ENCODE results near the gene APOO. TPM values are rescaled to one million over a fixed set of nuclear protein-coding genes. Genes with fewer than 3 reads are reported as not detected.

The APOO gene
- total and polyA plus RNA-seq, 2 of the 4 experiments (the other 2 are of a cell fraction): 9.0 to 14.2 TPM

GRCh38 chrX:23826216-23826615, 81.5 kb downstream of the APOO start:
- in situ Hi-C loops (cut with MboI; ENCODE audit: low sequenced_read_pairs): no loop called here
- no CpG with 5 or more reads among the region's 3 CpGs for WGBS, 2 experiments (ENCODE audit: extremely low coverage in 2 of 2, insufficient read length in 1 of 2)

More at GRCh38 chrX:23826216-23826615, 81.5 kb downstream of the APOO start:
- H4K91ac ChIP-seq (ENCODE audit: insufficient read depth, low read depth, low read length): no peak overlapping the region
- H2BK15ac ChIP-seq (ENCODE audit: low read depth, low read length): no peak overlapping the region
- H3K4ac ChIP-seq (ENCODE audit: low read depth, low read length): no peak overlapping the region
- no peak overlapping the region for H3K18ac ChIP-seq (ENCODE audit: low read depth, low read length)
- no peak overlapping the region for H2AK5ac ChIP-seq (ENCODE audit: low read depth, low read length)
- no peak for DNase-seq
- CTCF ChIA-PET: no interaction called here
- dilution Hi-C loops (cut with HindIII; ENCODE audit: low sequenced_read_pairs, unreplicated experiment): no loop called here
- TF ChIP-seq CHD1 (IDR thresholded peaks at IDR 0.05; ENCODE audit: low read depth, low read length) (no peak), BHLHE40 (IDR thresholded peaks at IDR 0.05; ENCODE audit: low read depth, low read length) (no peak), POLR2A (IDR thresholded peaks at IDR 0.05; ENCODE audit: low read depth, low read length) (no peak)
- no peaks in the 10 kb centered on the region for H3K27me3 ChIP-seq (ENCODE audit: control insufficient read depth, insufficient read depth, low read length)
- H2BK20ac ChIP-seq (ENCODE audit: low read depth, low read length): no peak overlapping the region
- H4K20me1 ChIP-seq (ENCODE audit: insufficient read depth, low read length): no peaks in the 10 kb centered on the region
- no peak overlapping the region for H3K4me3 ChIP-seq (ENCODE audit: insufficient read depth, low read depth, low read length)
- no peaks in the 10 kb centered on the region for H3K36me3 ChIP-seq (ENCODE audit: control insufficient read depth, insufficient read depth, low read length)
- no peak overlapping the region for H3K27ac ChIP-seq (ENCODE audit: insufficient read depth, low read length)
- BruUV-seq (replicated peaks): no TSS peak
- H3K23ac ChIP-seq (ENCODE audit: low read depth, low read length): no peak overlapping the region
- no peak overlapping the region for H2AFZ ChIP-seq (replicated peaks; ENCODE audit: low read length, poor library complexity)
- H3K4me2 ChIP-seq (ENCODE audit: low read depth, low read length): no peak overlapping the region
- no peak overlapping the region for H4K5ac ChIP-seq (ENCODE audit: low read depth, low read length)
- no peak overlapping the region for H2AK9ac ChIP-seq (replicated peaks; ENCODE audit: low read depth, low read length, poor library complexity)
- no peak overlapping the region for H3K14ac ChIP-seq (replicated peaks; ENCODE audit: low read depth, low read length)
- intact Hi-C loops (cut with micrococcal nuclease): no loop called here
- no peaks in the 10 kb centered on the region for H3K79me1 ChIP-seq (ENCODE audit: low read depth in 1 of 2, low read length in 2 of 2)
- H3K9me3 ChIP-seq (ENCODE audit: control insufficient read depth, insufficient read depth, low read length): no peaks in the 10 kb centered on the region
- no peak overlapping the region for H2BK5ac ChIP-seq (ENCODE audit: low read depth, low read length, poor library complexity, severe bottlenecking)
- H3K56ac ChIP-seq (ENCODE audit: extremely low read depth, insufficient read depth, low read length): no peak overlapping the region
- POLR2A ChIA-PET (ENCODE audit: unreplicated experiment): no interaction called here
- H3K9me1 ChIP-seq (ENCODE audit: insufficient read depth, low read length): no peaks in the 10 kb centered on the region
- no peak overlapping the region for H3K9ac ChIP-seq (ENCODE audit: low read depth, low read length)
- no peaks in the 10 kb centered on the region for H3K4me1 ChIP-seq (ENCODE audit: control insufficient read depth, insufficient read depth, low read length)
- no peak for ATAC-seq (ENCODE audit: low read depth)
- no peak overlapping the region for H2BK120ac ChIP-seq (ENCODE audit: low read depth, low read length)
- H4K8ac ChIP-seq (ENCODE audit: low read depth in 2 of 2, low read length in 2 of 2): no peak overlapping the region
